Fibroblast of lung (primary cell): Measurements from ENCODE around the gene ENTR1. TPM values are rescaled to one million over a fixed set of nuclear protein-coding genes. Genes with fewer than 3 reads are reported as not detected.
A peak's percentile ranks its signal among the peaks of the same experiment; 100 is the strongest.

ENCODE experiments used
- DNase-seq, 2 donors: peaks; one replicate each; pipeline versions ENCODE4 v3.0.0 to v3.0.0-alpha.2; 2010; ENCODE audit warnings: low read depth in 2 of 2
- H2AFZ ChIP-seq: 2 replicates; pipeline ENCODE4 v1.5.1; 2012; ENCODE audit warnings: low read length, control low read depth, inconsistent platforms
- H3K27ac ChIP-seq: 2 replicates; pipeline ENCODE4 v1.5.1; 2011; ENCODE audit warnings: low read length, control low read depth; ENCODE audit not compliant: insufficient read depth
- H3K27me3 ChIP-seq: 2 replicates; pipeline ENCODE4 v1.5.1; 2011; ENCODE audit warnings: mild to moderate bottlenecking, low read length; ENCODE audit not compliant: control insufficient read depth, insufficient read depth
- H3K36me3 ChIP-seq: 2 replicates; pipeline ENCODE4 v1.5.1; 2011; ENCODE audit warnings: low read length; ENCODE audit not compliant: control insufficient read depth, insufficient read depth
- H3K4me1 ChIP-seq: 2 replicates; pipeline ENCODE4 v1.5.1; 2011; ENCODE audit warnings: low read length; ENCODE audit not compliant: control insufficient read depth, insufficient read depth; ENCODE audit errors: extremely low read depth
- H3K4me2 ChIP-seq: 2 replicates; pipeline ENCODE4 v1.5.1; 2011; ENCODE audit warnings: low read length, control low read depth; ENCODE audit not compliant: insufficient read depth; ENCODE audit errors: extremely low read depth
- H3K4me3 ChIP-seq, 4 experiments: fragments of 200-600 bp in 1 of 4; sonication (generic) in 1 of 4; replicated peaks in 1 of 4; 2 replicates each; pipeline ENCODE4 v1.5.1; 2011 to 2016; ENCODE audit warnings: low read length in 4 of 4, low read depth in 3 of 4, mild to moderate bottlenecking in 3 of 4, control low read depth in 2 of 4, inconsistent platforms in 1 of 4, mixed read lengths in 1 of 4; ENCODE audit not compliant: insufficient read depth in 1 of 4; ENCODE audit errors: control extremely low read depth in 1 of 4
- H3K79me2 ChIP-seq: 2 replicates; pipeline ENCODE4 v1.5.1; 2012; ENCODE audit warnings: mild to moderate bottlenecking, low read length, inconsistent platforms; ENCODE audit not compliant: control insufficient read depth, insufficient read depth
- H3K9ac ChIP-seq: 2 replicates; pipeline ENCODE4 v1.5.1; 2011; ENCODE audit warnings: mild to moderate bottlenecking, low read length, control low read depth; ENCODE audit not compliant: insufficient read depth
- H3K9me3 ChIP-seq: 2 replicates; pipeline ENCODE4 v1.5.1; 2012; ENCODE audit warnings: low read depth, low read length; ENCODE audit not compliant: control insufficient read depth, insufficient read depth
- H4K20me1 ChIP-seq: 2 replicates; pipeline ENCODE4 v1.5.1; 2011; ENCODE audit warnings: low read length; ENCODE audit not compliant: control insufficient read depth, insufficient read depth; ENCODE audit errors: extremely low read depth
- CTCF ChIP-seq, 2 donors: IDR thresholded peaks in 1 of 2; conservative IDR thresholded peaks in 1 of 2; 1 replicate in 1 of 2; 2 replicates in 1 of 2; pipeline ENCODE4 v1.5.1; 2011 to 2012; ENCODE audit warnings: low read length in 2 of 2, control low read depth in 1 of 2, inconsistent platforms in 1 of 2, low read depth in 1 of 2, mild to moderate bottlenecking in 1 of 2
- EZH2 ChIP-seq: IDR thresholded peaks from 2 replicates; pipeline ENCODE4 v1.5.1; 2012; ENCODE audit warnings: low read length, control low read depth, mild to moderate bottlenecking; ENCODE audit errors: missing control alignments
- polyA plus RNA-seq, 2 donors: library from polyadenylated mRNA; depleted of rRNA in 1 of 2; stranded (reverse) in 1 of 2; unstranded in 1 of 2; fragments of >200 nt; gene quantifications; 2 replicates each; pipeline ENCODE4 v1.2.1, GENCODE V29; 2011 to 2012; ENCODE audit warnings: missing spikeins in 1 of 2
- total RNA-seq: library from RNA; depleted of rRNA; stranded (reverse); fragments of >200 nt; gene quantifications from 2 replicates; pipeline ENCODE4 v1.2.1, GENCODE V29; 2014

ENTR1 gene
- total and polyA plus RNA-seq, 2 donors (not counting 1 experiment from before 2014, with no cell fraction given), result 24.5 to 31.9 TPM

GRCh38 chr9:136398286-136398685 lies 12.1 kb downstream of the ENTR1 start:
- Histone ChIP-seq H3K36me3 (peaks cover 25% of the 10 kb centered on the region), H3K9me3 (no peaks in the 10 kb centered on the region), H3K4me3 (peak overlapping the region in 1 of 4 experiments; percentile 87), H3K27me3 (no peaks in the 10 kb centered on the region), H2AFZ (no peak overlapping the region), H3K27ac (no peak overlapping the region), H4K20me1 (no peaks in the 10 kb centered on the region), H3K4me1 (peaks cover 10% of the 10 kb centered on the region), H3K9ac (no peak overlapping the region), H3K4me2 (peak overlapping the region; percentile 90), H3K79me2 (peaks cover 20% of the 10 kb centered on the region)
- no peak for TF ChIP-seq CTCF (conservative IDR thresholded peaks at IDR 0.05 in 1 of 2, IDR thresholded peaks at IDR 0.05 in 1 of 2; ENCODE audit: low read depth in 1 of 2, low read length in 2 of 2)
- TF ChIP-seq EZH2, result no peak
- DNase-seq, result no peak

- TF ChIP-seq CTCF (conservative IDR thresholded peaks at IDR 0.05 in 1 of 2, IDR thresholded peaks at IDR 0.05 in 1 of 2; ENCODE audit: low read depth in 1 of 2, low read length in 2 of 2) (no peak), EZH2 (no peak)
- Histone ChIP-seq H3K9me3 (no peaks in the 10 kb centered on the region), H3K4me3 (no peak overlapping the region), H3K4me2 (no peak overlapping the region), H2AFZ (no peak overlapping the region), H3K36me3 (peaks cover 25% of the 10 kb centered on the region), H3K27ac (no peak overlapping the region), H3K4me1 (peaks cover 10% of the 10 kb centered on the region), H3K9ac (no peak overlapping the region), H4K20me1 (no peaks in the 10 kb centered on the region), H3K27me3 (no peaks in the 10 kb centered on the region), H3K79me2 (peaks cover 20% of the 10 kb centered on the region)
- no peak for DNase-seq
Measured at GRCh38 chr9:136397643-136398042, 12.8 kb downstream of the ENTR1 start.

GRCh38 chr9:136396219-136396515 lies 14.2 kb downstream of the ENTR1 start:
- no peak overlapping the region for H3K4me3 ChIP-seq
- TF ChIP-seq CTCF (conservative IDR thresholded peaks at IDR 0.05 in 1 of 2, IDR thresholded peaks at IDR 0.05 in 1 of 2; ENCODE audit: low read depth in 1 of 2, low read length in 2 of 2), result no peak
- TF ChIP-seq EZH2, result no peak
- peaks cover 20% of the 10 kb centered on the region for H3K79me2 ChIP-seq
- no peak overlapping the region for H2AFZ ChIP-seq
- H3K27ac ChIP-seq, result no peak overlapping the region
- no peaks in the 10 kb centered on the region for H4K20me1 ChIP-seq
- no peak overlapping the region for H3K9ac ChIP-seq
- peaks cover 10% of the 10 kb centered on the region for H3K4me1 ChIP-seq
- H3K36me3 ChIP-seq, result peaks cover 27% of the 10 kb centered on the region
- no peaks in the 10 kb centered on the region for H3K27me3 ChIP-seq
- no peaks in the 10 kb centered on the region for H3K9me3 ChIP-seq
- H3K4me2 ChIP-seq, result no peak overlapping the region
- no peak for DNase-seq
